Esophagus squamous epithelium (tissue), 5 donors: ENCODE data around the gene PVALEF. TPM values are rescaled to one million over a fixed set of nuclear protein-coding genes. Genes with fewer than 3 reads are reported as not detected.

Experiments
- DNase-seq: peaks from one replicate; lab custom pipeline; 2025; lab: John Stamatoyannopoulos, UW
- H3K27ac ChIP-seq, 4 donors: fragments of 200-600 bp; sonication (generic); one replicate each; pipeline ENCODE4 v1.5.1; 2016 to 2019; ENCODE audit warnings: mild to moderate bottlenecking in 1 of 4
- H3K27me3 ChIP-seq, 4 donors: fragments of 200-600 bp; sonication (generic); 1 replicate in 3 of 4; 2 replicates in 1 of 4; pipeline versions ENCODE4 v1.5.1 to v1.6.0; 2017 to 2021; ENCODE audit warnings: antibody characterized with exemption in 1 of 4
- H3K36me3 ChIP-seq, 3 donors: fragments of 200-600 bp; sonication (generic); one replicate each; pipeline ENCODE4 v1.5.1; 2016 to 2019
- H3K4me1 ChIP-seq, 3 donors: fragments of 200-600 bp; sonication (generic); one replicate each; pipeline ENCODE4 v1.5.1; 2017 to 2019
- H3K4me3 ChIP-seq, 4 donors: fragments of 200-600 bp; sonication (generic); 1 replicate in 3 of 4; 2 replicates in 1 of 4; pipeline ENCODE4 v1.5.1; 2016 to 2019; ENCODE audit warnings: mild to moderate bottlenecking in 2 of 4, moderate library complexity in 1 of 4
- H3K9me3 ChIP-seq, 3 donors: fragments of 200-600 bp; sonication (generic); one replicate each; pipeline ENCODE4 v1.5.1; 2016 to 2019
- POLR2A ChIP-seq, 4 donors: fragments of 450-650 bp; IDR thresholded peaks; one replicate each; pipeline ENCODE4 v1.6.1; 2017; ENCODE audit warnings: antibody characterized with exemption in 4 of 4, mild to moderate bottlenecking in 4 of 4, moderate library complexity in 3 of 4
- WGBS, 2 donors: methylation state at CpG; one replicate each; pipeline ENCODE4 v1.1.5; 2018; 5-methylcytosine and 5-hydroxymethylcytosine counted together
- intact Hi-C: fragments of 100-400 bp; cut with DNase I; formaldehyde crosslinking; loops from one replicate; pipeline ENCODE4 v1.15.0; 2022
- total RNA-seq, 4 donors: library from RNA; depleted of rRNA; stranded (reverse); fragments of >200 nt; gene quantifications; one replicate each; pipeline ENCODE4 v1.1.0, GENCODE V29; 2016
- TF ChIP-seq, protein P1 (sequence below), 6 experiments: fragments of 450-650 bp in 4 of 6; fragments of 200-600 bp in 2 of 6; sonication (generic) in 2 of 6; IDR thresholded peaks; one replicate each; pipeline ENCODE4 v1.5.1; 2016 to 2019; ENCODE audit warnings: antibody characterized with exemption in 6 of 6, mild to moderate bottlenecking in 4 of 6, moderate library complexity in 4 of 6
- donor health status: DM: yes; HTN: yes; CAD: no.

PVALEF gene
- total RNA-seq, 4 donors from 2014 or later: not detected

- Histone ChIP-seq H3K9me3 (no peaks in the 10 kb centered on the region), H3K36me3 (peaks cover 0 to 45% (median 0%) of the 10 kb centered on the region in 3 donors), H3K27ac (no peak overlapping the region), H3K4me3 (no peak overlapping the region), H3K4me1 (peaks cover 0 to 29% (median 0%) of the 10 kb centered on the region in 3 donors), H3K27me3 (no peaks in the 10 kb centered on the region)
- no peak for DNase-seq
- intact Hi-C loops: no loop called here
- TF ChIP-seq POLR2A (IDR thresholded peaks at IDR 0.05): no peak
- TF ChIP-seq, protein P1, sequence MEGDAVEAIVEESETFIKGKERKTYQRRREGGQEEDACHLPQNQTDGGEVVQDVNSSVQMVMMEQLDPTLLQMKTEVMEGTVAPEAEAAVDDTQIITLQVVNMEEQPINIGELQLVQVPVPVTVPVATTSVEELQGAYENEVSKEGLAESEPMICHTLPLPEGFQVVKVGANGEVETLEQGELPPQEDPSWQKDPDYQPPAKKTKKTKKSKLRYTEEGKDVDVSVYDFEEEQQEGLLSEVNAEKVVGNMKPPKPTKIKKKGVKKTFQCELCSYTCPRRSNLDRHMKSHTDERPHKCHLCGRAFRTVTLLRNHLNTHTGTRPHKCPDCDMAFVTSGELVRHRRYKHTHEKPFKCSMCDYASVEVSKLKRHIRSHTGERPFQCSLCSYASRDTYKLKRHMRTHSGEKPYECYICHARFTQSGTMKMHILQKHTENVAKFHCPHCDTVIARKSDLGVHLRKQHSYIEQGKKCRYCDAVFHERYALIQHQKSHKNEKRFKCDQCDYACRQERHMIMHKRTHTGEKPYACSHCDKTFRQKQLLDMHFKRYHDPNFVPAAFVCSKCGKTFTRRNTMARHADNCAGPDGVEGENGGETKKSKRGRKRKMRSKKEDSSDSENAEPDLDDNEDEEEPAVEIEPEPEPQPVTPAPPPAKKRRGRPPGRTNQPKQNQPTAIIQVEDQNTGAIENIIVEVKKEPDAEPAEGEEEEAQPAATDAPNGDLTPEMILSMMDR (IDR thresholded peaks at IDR 0.05): no peak
- WGBS, 2 donors: 93 to 94% methylated on average over 3 to 6 of the region's 18 CpGs
Observed at GRCh38 chr17:81199482-81199830, 34.1 kb downstream of the PVALEF start.

DNA sequence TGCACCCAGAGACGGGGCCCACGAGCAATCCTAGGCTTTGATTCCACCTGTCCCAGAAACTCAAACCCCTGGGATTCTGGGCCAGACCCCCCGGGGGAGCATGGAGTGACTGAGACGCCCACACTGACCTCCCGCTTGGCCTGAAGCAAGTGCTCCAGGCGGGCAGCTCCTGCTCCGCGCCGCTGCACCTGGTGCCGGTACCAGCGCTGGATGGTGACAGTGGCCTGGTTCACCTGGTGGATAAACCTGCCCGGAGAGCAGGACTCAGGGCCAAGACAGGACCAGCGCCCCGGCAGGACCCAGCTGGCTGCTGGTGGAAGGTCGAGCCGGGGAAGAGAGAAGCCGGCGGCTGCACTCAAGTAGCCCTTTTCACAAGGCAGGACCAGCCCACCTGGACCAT, 34.9 kb downstream of the PVALEF start:
- no peak for DNase-seq
- no peaks in the 10 kb centered on the region for H3K9me3 ChIP-seq
- H3K4me1 ChIP-seq: peaks cover 0 to 29% (median 0%) of the 10 kb centered on the region in 3 donors
- peaks cover 0 to 45% (median 0%) of the 10 kb centered on the region in 3 donors for H3K36me3 ChIP-seq
- H3K27ac ChIP-seq: no peak overlapping the region
- TF ChIP-seq POLR2A (IDR thresholded peaks at IDR 0.05): no peak
- TF ChIP-seq, protein P1 (IDR thresholded peaks at IDR 0.05): no peak
- intact Hi-C loops: no loop called here
- 87% methylated on average over 3 of the region's 18 CpGs; no CpG with 5 or more reads in 1 of the 2 donors for WGBS, 2 donors
- H3K4me3 ChIP-seq: no peak overlapping the region
- H3K27me3 ChIP-seq: no peaks in the 10 kb centered on the region

DNA sequence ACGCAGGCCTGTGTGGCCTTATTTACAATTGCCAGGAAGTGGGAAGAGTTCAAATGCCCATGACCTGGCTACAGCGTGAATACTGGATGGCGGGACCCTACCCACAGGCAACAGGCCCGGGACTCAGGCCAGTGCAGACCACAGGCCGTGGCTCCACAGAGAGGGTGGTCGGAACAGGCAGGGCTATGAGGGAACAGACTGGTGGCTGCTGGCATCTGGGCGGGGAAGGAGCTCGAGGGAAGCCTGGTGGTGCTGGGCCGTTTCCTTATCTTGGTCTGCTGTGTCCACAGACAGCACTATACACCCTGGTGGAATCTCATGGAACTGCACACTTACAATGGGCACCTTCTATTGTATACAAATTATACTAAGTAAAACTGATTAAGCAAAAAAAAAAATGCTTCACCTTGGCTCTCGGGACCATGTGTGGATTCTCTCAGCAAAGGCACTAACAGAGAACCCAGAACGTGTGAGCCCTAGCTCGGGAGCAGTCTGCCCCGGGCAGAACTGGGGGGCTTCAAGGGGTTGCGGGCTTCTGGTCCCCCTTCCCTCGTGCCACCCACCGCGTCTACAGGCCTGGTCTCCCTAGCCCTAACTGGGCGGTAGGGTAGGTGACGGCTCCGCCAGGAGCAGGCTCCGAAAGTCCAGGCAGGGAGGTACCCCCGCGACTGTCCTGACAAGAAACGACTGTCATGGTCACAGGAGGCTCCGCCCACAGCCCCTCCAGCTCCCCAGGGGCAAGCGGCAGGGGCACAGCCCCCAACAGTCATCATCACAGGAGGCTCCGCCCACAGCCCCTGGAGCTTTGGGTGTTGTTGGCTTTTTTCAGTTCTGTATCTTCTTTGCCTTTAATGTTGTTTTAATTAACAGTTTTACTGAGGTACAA, 35.6 kb downstream of the PVALEF start:
- no peak for TF ChIP-seq POLR2A (IDR thresholded peaks at IDR 0.05)
- TF ChIP-seq, protein P1 (IDR thresholded peaks at IDR 0.05): peak in 5 of 6 experiments; percentile 60 to 75 (median 65)
- H3K9me3 ChIP-seq: no peaks in the 10 kb centered on the region
- H3K36me3 ChIP-seq: peaks cover 0 to 45% (median 0%) of the 10 kb centered on the region in 3 donors
- no peaks in the 10 kb centered on the region for H3K27me3 ChIP-seq
- WGBS, 2 donors: 58 to 74% methylated on average over 7 to 16 of the region's 27 CpGs
- intact Hi-C loops: no loop called here
- no peak for DNase-seq
- no peak overlapping the region for H3K27ac ChIP-seq
- H3K4me3 ChIP-seq: no peak overlapping the region
- peaks cover 0 to 29% (median 0%) of the 10 kb centered on the region in 3 donors for H3K4me1 ChIP-seq

DNA sequence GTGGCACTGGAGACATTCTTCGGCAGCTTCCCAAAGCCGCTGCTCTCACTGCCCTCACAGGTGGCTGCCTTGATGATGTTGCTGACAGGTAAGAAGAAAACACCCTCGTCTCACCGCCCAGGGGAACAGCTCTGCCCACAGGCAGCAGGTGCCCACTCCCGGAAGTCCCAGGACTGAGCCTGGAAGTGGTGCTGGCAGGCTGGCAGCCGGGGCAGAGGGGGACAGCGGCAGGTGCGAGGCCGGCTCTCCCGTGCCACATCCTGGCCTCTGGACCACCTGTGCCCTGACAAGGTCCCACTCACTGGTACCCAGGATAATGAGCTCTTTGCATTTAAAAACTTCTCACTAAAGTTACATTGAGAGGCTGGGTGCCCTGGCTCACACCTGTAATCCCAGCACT, 37.0 kb downstream of the PVALEF start:
- Histone ChIP-seq H3K9me3 (no peaks in the 10 kb centered on the region), H3K4me3 (no peak overlapping the region), H3K27ac (no peak overlapping the region), H3K27me3 (no peaks in the 10 kb centered on the region), H3K36me3 (peaks cover 0 to 45% (median 0%) of the 10 kb centered on the region in 3 donors), H3K4me1 (peaks cover 0 to 21% (median 0%) of the 10 kb centered on the region in 3 donors)
- intact Hi-C loops: no loop called here
- no peak for DNase-seq
- 67 to 68% methylated on average over 1 to 4 of the region's 10 CpGs for WGBS, 2 donors
- no peak for TF ChIP-seq POLR2A (IDR thresholded peaks at IDR 0.05)
- TF ChIP-seq, protein P1 (IDR thresholded peaks at IDR 0.05): no peak

DNA sequence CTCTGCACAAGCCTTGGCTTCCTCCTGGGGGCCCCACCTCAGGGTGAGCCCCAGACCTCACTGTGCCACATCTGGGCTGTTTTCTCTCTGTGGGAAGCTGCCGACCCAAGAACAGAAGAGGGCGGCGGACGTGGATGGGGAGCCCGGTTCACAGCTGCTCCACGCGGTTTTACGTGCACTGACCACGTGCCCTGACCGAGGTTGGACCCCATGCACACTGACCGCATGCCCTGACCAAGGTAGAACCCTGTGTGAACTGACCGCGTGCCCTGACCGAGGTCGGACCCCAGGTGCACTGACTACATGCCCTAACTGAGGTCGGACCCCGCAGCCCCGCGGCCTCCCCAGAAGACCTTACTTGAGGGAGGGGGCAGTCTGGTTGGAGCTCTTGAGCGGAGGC, 37.8 kb downstream of the PVALEF start:
- H3K27ac ChIP-seq: no peak overlapping the region
- TF ChIP-seq, protein P1 (IDR thresholded peaks at IDR 0.05): no peak
- TF ChIP-seq POLR2A (IDR thresholded peaks at IDR 0.05): no peak
- H3K9me3 ChIP-seq: no peaks in the 10 kb centered on the region
- WGBS, 2 donors: 97 to 100% methylated on average over 3 to 5 of the region's 20 CpGs
- H3K4me1 ChIP-seq: peaks cover 0 to 17% (median 0%) of the 10 kb centered on the region in 3 donors
- no peak for DNase-seq
- intact Hi-C loops: no loop called here
- no peaks in the 10 kb centered on the region for H3K27me3 ChIP-seq
- peaks cover 0 to 39% (median 0%) of the 10 kb centered on the region in 3 donors for H3K36me3 ChIP-seq
- H3K4me3 ChIP-seq: no peak overlapping the region
